Measurements from ENCODE around the gene DOC2B.

DOC2B gene

GRCh38 chr17:162689-163088 is 18.8 kb downstream of the DOC2B start:
- DNase-seq (ENCODE audit: low spot score), result no peak

GRCh38 chr17:161481-161880 is 20.0 kb downstream of the DOC2B start:
- DNase-seq (ENCODE audit: low spot score), result no peak

- DNase-seq (ENCODE audit: low spot score), result no peak
Measured at GRCh38 chr17:160336-160735, 21.1 kb downstream of the DOC2B start.

- DNase-seq (ENCODE audit: low spot score), result no peak
Measured at GRCh38 chr17:159609-160008, 21.8 kb downstream of the DOC2B start.

- no peak for DNase-seq (ENCODE audit: low spot score)
Measured at GRCh38 chr17:158379-158778, 23.1 kb downstream of the DOC2B start.

- no peak for DNase-seq (ENCODE audit: low spot score)
Measured at GRCh38 chr17:157901-158300, 23.5 kb downstream of the DOC2B start.

GRCh38 chr17:156946-157345 is 24.5 kb downstream of the DOC2B start:
- DNase-seq (ENCODE audit: low spot score), result no peak

- DNase-seq (ENCODE audit: low spot score), result no peak
Measured at GRCh38 chr17:156094-156621, 25.3 kb downstream of the DOC2B start.

GRCh38 chr17:155576-155975 is 25.9 kb downstream of the DOC2B start:
- no peak for DNase-seq (ENCODE audit: low spot score)

- DNase-seq (ENCODE audit: low spot score), result no peak
Measured at GRCh38 chr17:153851-154250, 27.6 kb downstream of the DOC2B start.

- no peak for DNase-seq (ENCODE audit: low spot score)
Measured at GRCh38 chr17:152860-153420, 28.5 kb downstream of the DOC2B start.

- no peak for DNase-seq (ENCODE audit: low spot score)
Measured at GRCh38 chr17:151886-152859, 29.3 kb downstream of the DOC2B start.

- no peak for DNase-seq (ENCODE audit: low spot score)
Measured at GRCh38 chr17:151004-151403, 30.4 kb downstream of the DOC2B start.

GRCh38 chr17:149897-150584 is 31.4 kb downstream of the DOC2B start:
- DNase-seq (ENCODE audit: low spot score), result no peak

GRCh38 chr17:149231-149630 is 32.2 kb downstream of the DOC2B start:
- DNase-seq (ENCODE audit: low spot score), result no peak

GRCh38 chr17:148757-149156 is 32.7 kb downstream of the DOC2B start:
- no peak for DNase-seq (ENCODE audit: low spot score)

- DNase-seq (ENCODE audit: low spot score), result no peak
Measured at GRCh38 chr17:147796-148740, 33.4 kb downstream of the DOC2B start.

GRCh38 chr17:146983-147761 is 34.3 kb downstream of the DOC2B start:
- no peak for DNase-seq (ENCODE audit: low spot score)

GRCh38 chr17:146546-146945 is 34.9 kb downstream of the DOC2B start:
- DNase-seq (ENCODE audit: low spot score), result no peak

- DNase-seq (ENCODE audit: low spot score), result no peak
Measured at GRCh38 chr17:145671-146541, 35.5 kb downstream of the DOC2B start.
